ENCODE results near the gene NRCAM. TPM values are rescaled to one million over a fixed set of nuclear protein-coding genes. Genes with fewer than 3 reads are reported as not detected.
"Not testable (repeated sequence)": the region's sequence is repeated elsewhere in the genome, so short reads cannot be mapped to it uniquely, and the experiment has no call there.

The NRCAM gene
- total and polyA plus RNA-seq, 2 of the 13 experiments (the other 11 are each of a cell fraction or from before 2014, with no cell fraction given), result 0.31 to 0.33 TPM

GRCh38 chr7:108467391-108467790 is 11.2 kb upstream of the NRCAM start (continued):
- no peak for TF ChIP-seq ZHX2 (IDR thresholded peaks at IDR 0.05; ENCODE audit: low read depth)
- no peak for TF ChIP-seq ZHX2 (CRISPR knock-in tag; IDR thresholded peaks at IDR 0.05; ENCODE audit: borderline replicate concordance)
- no peak for TF ChIP-seq LCORL (IDR thresholded peaks at IDR 0.05)
- no peak for TF ChIP-seq LCORL (CRISPR knock-in tag; IDR thresholded peaks at IDR 0.05)
- no peak for TF ChIP-seq ZNF546 (CRISPR knock-in tag; conservative IDR thresholded peaks at IDR 0.05)
- no peak for TF ChIP-seq ZBTB49 (CRISPR knock-in tag; IDR thresholded peaks at IDR 0.05; ENCODE audit: borderline replicate concordance)
- no peak for TF ChIP-seq TFDP2 (CRISPR knock-in tag; IDR thresholded peaks at IDR 0.05)
- TF ChIP-seq ZBTB25 (CRISPR knock-in tag; IDR thresholded peaks at IDR 0.05), result no peak
- TF ChIP-seq SP4 (CRISPR knock-in tag; IDR thresholded peaks at IDR 0.05), result no peak
- no peak for TF ChIP-seq ZNF7 (CRISPR knock-in tag; IDR thresholded peaks at IDR 0.05)
- TF ChIP-seq EEA1 (CRISPR knock-in tag; IDR thresholded peaks at IDR 0.05; ENCODE audit: borderline replicate concordance), result no peak
- TF ChIP-seq DNMT3B (CRISPR knock-in tag; conservative IDR thresholded peaks at IDR 0.05), result no peak

GRCh38 chr7:108466322-108466721 is 10.1 kb upstream of the NRCAM start:
- H3K27me3 ChIP-seq (ENCODE audit: control insufficient read depth in 1 of 2, insufficient read depth in 2 of 2, low read length in 2 of 2); H3K4me1 ChIP-seq (ENCODE audit: insufficient read depth, low read length); ATAC-seq; H3K9ac ChIP-seq (ENCODE audit: insufficient read depth, low read depth, low read length); H3K9me3 ChIP-seq (ENCODE audit: low read length); BruUV-seq (replicated peaks); in situ Hi-C loops (cut with HindIII; ENCODE audit: extremely low pct_ligation_motif_present, low pct_unique_long_range_greater_than_20kb); H2AFZ ChIP-seq (ENCODE audit: low read length); POLR2A ChIA-PET; H3K27ac ChIP-seq (ENCODE audit: extremely low read length, insufficient read depth, low read length); CTCF ChIA-PET (ENCODE audit: low intra/inter-chr PET ratio, low total read pairs); H3K36me3 ChIP-seq (replicated peaks in 1 of 2; ENCODE audit: control insufficient read depth in 1 of 2, insufficient read depth in 2 of 2, low read length in 2 of 2); DNase-seq (ENCODE audit: low spot score); H3K4me2 ChIP-seq (ENCODE audit: low read depth, low read length); H3K4me3 ChIP-seq (replicated peaks in 1 of 3; ENCODE audit: insufficient read depth in 1 of 3, low read depth in 2 of 3, low read length in 3 of 3); FAIRE-seq; H4K20me1 ChIP-seq (ENCODE audit: insufficient read depth, low read length); H3K79me2 ChIP-seq (ENCODE audit: insufficient read depth, low read length): not testable (repeated sequence)
- 0% methylated on average over 2 of the region's 2 CpGs for WGBS (ENCODE audit: low lambda C conversion rate)
- intact Hi-C loops (cut with micrococcal nuclease; ENCODE audit: unreplicated experiment), result loop anchor here (10.0 kb wide), 1 partner anchor 222 kb away; no protein-coding TSS in a partner anchor

Data from HepG2 (cell line).